Mesenchymal stem cell (in vitro differentiated cells and primary cell): ENCODE results near the gene SMTNL1. TPM values are rescaled to one million over a fixed set of nuclear protein-coding genes. Genes with fewer than 3 reads are reported as not detected.

Source experiments
- DNase-seq: peaks from one replicate; pipeline ENCODE4 v3.0.0-alpha.2; 2013
- H2AFZ ChIP-seq: one replicate; pipeline ENCODE4 v1.6.1; 2013; ENCODE audit warnings: low read depth, mild to moderate bottlenecking, control low read depth, inconsistent platforms, low read length, moderate library complexity
- H2AK5ac ChIP-seq: 2 replicates; pipeline ENCODE4 v1.6.1; 2013; ENCODE audit warnings: low read length, moderate library complexity, mild to moderate bottlenecking, inconsistent platforms; ENCODE audit not compliant: severe bottlenecking
- H2BK120ac ChIP-seq: one replicate; pipeline ENCODE4 v1.6.1; 2013; ENCODE audit warnings: low read depth, mild to moderate bottlenecking, inconsistent platforms, low read length, moderate library complexity
- H2BK12ac ChIP-seq, 2 experiments: one replicate each; pipeline ENCODE4 v1.6.1; 2013; ENCODE audit warnings: inconsistent platforms in 2 of 2, low read length in 2 of 2, mild to moderate bottlenecking in 2 of 2, moderate library complexity in 2 of 2, control low read depth in 1 of 2
- H2BK15ac ChIP-seq: one replicate; pipeline ENCODE4 v1.6.1; 2013; ENCODE audit warnings: mild to moderate bottlenecking, low read depth, inconsistent platforms; ENCODE audit not compliant: poor library complexity, severe bottlenecking
- H2BK5ac ChIP-seq: 2 replicates; pipeline ENCODE4 v1.6.1; 2013; ENCODE audit warnings: low read depth, mild to moderate bottlenecking, low read length, control low read depth, inconsistent platforms; ENCODE audit not compliant: poor library complexity, severe bottlenecking
- H3K14ac ChIP-seq, 2 experiments: one replicate each; pipeline ENCODE4 v1.6.1; 2013; ENCODE audit warnings: inconsistent platforms in 2 of 2, low read length in 2 of 2, control low read depth in 1 of 2, mild to moderate bottlenecking in 1 of 2, moderate library complexity in 1 of 2
- H3K18ac ChIP-seq, 2 experiments: one replicate each; pipeline ENCODE4 v1.6.1; 2013; ENCODE audit warnings: inconsistent platforms in 2 of 2, low read length in 2 of 2, control low read depth in 1 of 2, low read depth in 1 of 2, mild to moderate bottlenecking in 1 of 2
- H3K23ac ChIP-seq, 2 experiments: one replicate each; pipeline ENCODE4 v1.6.1; 2013; ENCODE audit warnings: inconsistent platforms in 2 of 2, low read length in 2 of 2, mild to moderate bottlenecking in 2 of 2, moderate library complexity in 2 of 2, control low read depth in 1 of 2
- H3K27ac ChIP-seq: 2 replicates; pipeline ENCODE4 v1.5.1; 2013; ENCODE audit warnings: mild to moderate bottlenecking, moderate library complexity, low read length, control low read depth, inconsistent platforms; ENCODE audit not compliant: poor library complexity, severe bottlenecking
- H3K27me3 ChIP-seq, 2 experiments: 2 replicates each; pipeline versions ENCODE4 v1.6.1 to v1.7.0; 2013; ENCODE audit warnings: low read length in 2 of 2, mild to moderate bottlenecking in 2 of 2, moderate library complexity in 2 of 2, control low read depth in 1 of 2, inconsistent platforms in 1 of 2; ENCODE audit not compliant: control insufficient read depth in 1 of 2, insufficient read depth in 1 of 2
- H3K36me3 ChIP-seq, 2 experiments: 2 replicates each; pipeline versions ENCODE4 v1.6.1 to v1.7.0; 2013; ENCODE audit warnings: low read length in 2 of 2, control low read depth in 1 of 2, inconsistent platforms in 1 of 2, low read depth in 1 of 2, mild to moderate bottlenecking in 1 of 2; ENCODE audit not compliant: insufficient read depth in 2 of 2, control insufficient read depth in 1 of 2
- H3K4ac ChIP-seq, 2 experiments: one replicate each; pipeline ENCODE4 v1.6.1; 2013; ENCODE audit warnings: inconsistent platforms in 2 of 2, low read length in 2 of 2, mild to moderate bottlenecking in 2 of 2, moderate library complexity in 2 of 2, control low read depth in 1 of 2, low read depth in 1 of 2
- H3K4me1 ChIP-seq: 2 replicates; pipeline ENCODE4 v1.6.1; 2013; ENCODE audit warnings: low read depth, low read length, control low read depth; ENCODE audit not compliant: control insufficient read depth, insufficient read depth
- H3K4me2 ChIP-seq: 2 replicates; pipeline ENCODE4 v1.6.1; 2013; ENCODE audit warnings: low read length, mild to moderate bottlenecking, inconsistent platforms; ENCODE audit not compliant: poor library complexity, severe bottlenecking
- H3K4me3 ChIP-seq, 2 experiments: 2 replicates each; pipeline versions ENCODE4 v1.5.1 to v1.7.0; 2013; ENCODE audit warnings: low read length in 2 of 2, mild to moderate bottlenecking in 2 of 2, control low read depth in 1 of 2, low read depth in 1 of 2; ENCODE audit not compliant: insufficient read depth in 1 of 2
- H3K79me1 ChIP-seq: replicated peaks from 2 replicates; pipeline ENCODE4 v1.6.1; 2013; ENCODE audit warnings: mild to moderate bottlenecking, control low read depth, low read length, inconsistent platforms; ENCODE audit not compliant: poor library complexity, severe bottlenecking
- H3K9ac ChIP-seq: 2 replicates; pipeline ENCODE4 v1.7.0; 2013; ENCODE audit warnings: mild to moderate bottlenecking, low read length, moderate library complexity
- H3K9me3 ChIP-seq: 2 replicates; pipeline ENCODE4 v1.7.0; 2013; ENCODE audit warnings: mild to moderate bottlenecking, low read length; ENCODE audit not compliant: control insufficient read depth
- H4K8ac ChIP-seq: one replicate; pipeline ENCODE4 v1.6.1; 2013; ENCODE audit warnings: inconsistent platforms, mild to moderate bottlenecking, low read length, moderate library complexity
- H4K91ac ChIP-seq: one replicate; pipeline ENCODE4 v1.6.1; 2013; ENCODE audit warnings: mild to moderate bottlenecking, low read length, inconsistent platforms
- WGBS: methylation state at CpG from one replicate; pipeline ENCODE4 v1.1.7; 2013; ENCODE audit warnings: mixed read lengths; 5-methylcytosine and 5-hydroxymethylcytosine counted together
- small RNA-seq: library from polyadenylated mRNA; stranded (forward); fragments of <200 nt; extraction: miRNeasy Mini kit (QIAGEN cat#:217004); gene quantifications from one replicate; pipeline ENCODE3, GENCODE V24; 2013; ENCODE audit warnings: low read depth

The SMTNL1 gene

GRCh38 chr11:57599381-57599780 is 62.0 kb downstream of the SMTNL1 start:
- peak; percentile 9 for DNase-seq
- peak overlapping the region in 1 of 2 experiments; percentile 90 for H3K4me3 ChIP-seq
- no peak overlapping the region for H3K14ac ChIP-seq
- peaks cover 1% of the 10 kb centered on the region for H3K79me1 ChIP-seq
- no peak overlapping the region for H3K18ac ChIP-seq
- no peak overlapping the region for H2BK5ac ChIP-seq
- H3K9ac ChIP-seq = peak overlapping the region; percentile 89
- H3K4me2 ChIP-seq = no peak overlapping the region
- H3K9me3 ChIP-seq = no peaks in the 10 kb centered on the region
- H3K23ac ChIP-seq = no peak overlapping the region
- no peak overlapping the region for H3K4ac ChIP-seq
- no peak overlapping the region for H3K27ac ChIP-seq
- H3K36me3 ChIP-seq = peaks cover 3 to 27% of the 10 kb centered on the region in 2 experiments
- no peak overlapping the region for H2AFZ ChIP-seq
- H4K91ac ChIP-seq = no peak overlapping the region
- no peak overlapping the region for H2BK15ac ChIP-seq
- H2BK12ac ChIP-seq = no peak overlapping the region
- H2AK5ac ChIP-seq = no peak overlapping the region
- no peak overlapping the region for H4K8ac ChIP-seq
- 0% methylated on average over 1 of the region's 2 CpGs for WGBS
- H3K27me3 ChIP-seq = peaks cover 0 to 7% of the 10 kb centered on the region in 2 experiments
- no peak overlapping the region for H2BK120ac ChIP-seq
- H3K4me1 ChIP-seq = peaks cover 10% of the 10 kb centered on the region

Small RNA genes within 50 kb of the gene (small RNA-seq; reads per million reads assigned to genes)
- gene RN7SL605P = not detected
